HepG2 (cell line): ENCODE data around the gene RAPGEFL1. TPM values are rescaled to one million over a fixed set of nuclear protein-coding genes. Genes with fewer than 3 reads are reported as not detected.

Experiments
- AHDC1 ChIP-seq: sonication (generic); formaldehyde crosslinking; IDR thresholded peaks from 2 replicates; pipeline ENCODE4 v1.5.1; 2020; ENCODE audit warnings: mild to moderate bottlenecking, missing genetic modification reagents, borderline replicate concordance
- CTCF ChIP-seq: sonication (generic); formaldehyde crosslinking; IDR thresholded peaks from 2 replicates; pipeline ENCODE4 v1.5.0; 2020; ENCODE audit warnings: mild to moderate bottlenecking, missing genetic modification reagents, moderate library complexity
- FOXC1 ChIP-seq: sonication (generic); formaldehyde crosslinking; IDR thresholded peaks from 2 replicates; pipeline ENCODE4 v1.8.0; 2022; ENCODE audit warnings: mild to moderate bottlenecking, missing genetic modification reagents, borderline replicate concordance
- NFRKB ChIP-seq: fragments of 450-650 bp; IDR thresholded peaks from 2 replicates; pipeline ENCODE4 v1.6.1; 2017
- PBX2 ChIP-seq: IDR thresholded peaks from 2 replicates; pipeline ENCODE4 v1.6.1; 2016; ENCODE audit warnings: control low read depth
- SIN3A ChIP-seq: IDR thresholded peaks from 2 replicates; pipeline ENCODE4 v1.6.1; 2011; ENCODE audit warnings: low read depth, mild to moderate bottlenecking, control low read depth, low read length, borderline replicate concordance
- SMAD3 ChIP-seq: sonication (generic); formaldehyde crosslinking; IDR thresholded peaks from 2 replicates; pipeline ENCODE4 v1.4.0; 2020; ENCODE audit warnings: missing genetic modification reagents
- SNRNP70 ChIP-seq: fragments of 200-400 bp; formaldehyde crosslinking; IDR thresholded peaks from 2 replicates; pipeline ENCODE4 v1.6.1; 2017; ENCODE audit warnings: mild to moderate bottlenecking, low read depth, low read length, moderate library complexity
- TERF1 ChIP-seq: sonication (generic); formaldehyde crosslinking; IDR thresholded peaks from 2 replicates; pipeline ENCODE4 v1.8.0; 2022; ENCODE audit warnings: mild to moderate bottlenecking, missing genetic modification reagents, moderate library complexity
- TFE3 ChIP-seq: IDR thresholded peaks from 2 replicates; pipeline ENCODE4 v1.6.1; 2016
- ZMYM4 ChIP-seq: sonication (generic); formaldehyde crosslinking; IDR thresholded peaks from 2 replicates; pipeline ENCODE4 v1.8.1; 2023; ENCODE audit warnings: mild to moderate bottlenecking, missing genetic modification reagents
- ZNF570 ChIP-seq: sonication (generic); formaldehyde crosslinking; IDR thresholded peaks from 2 replicates; pipeline ENCODE4 v1.4.0; 2020; ENCODE audit warnings: mild to moderate bottlenecking, missing genetic modification reagents, borderline replicate concordance
- ZNF724P ChIP-seq: sonication (generic); formaldehyde crosslinking; IDR thresholded peaks from 2 replicates; pipeline ENCODE4 v1.8.0; 2022; ENCODE audit warnings: missing genetic modification reagents, borderline replicate concordance
- ZNF766 ChIP-seq: sonication (generic); formaldehyde crosslinking; IDR thresholded peaks from 2 replicates; pipeline ENCODE4 v1.5.0; 2020; ENCODE audit warnings: missing genetic modification reagents, borderline replicate concordance
- ZNF839 ChIP-seq: sonication (generic); formaldehyde crosslinking; IDR thresholded peaks from 2 replicates; pipeline ENCODE4 v1.4.0; 2020; ENCODE audit warnings: missing genetic modification reagents, mild to moderate bottlenecking, borderline replicate concordance
- polyA plus RNA-seq, 8 experiments: library from polyadenylated mRNA; depleted of rRNA in 3 of 8; stranded (reverse) in 7 of 8; unstranded in 1 of 8; fragments of >200 nt; fragmentation: Illumina TruSeq in 4 of 8; extraction: Trizol in 4 of 8; gene quantifications; 2 replicates each; pipeline versions ENCODE4 v1.2.1 to v1.2.3, GENCODE V29; 2011 to 2016; ENCODE audit warnings: low read depth in 4 of 8, missing spikeins in 1 of 8, mixed read lengths in 1 of 8; ENCODE audit not compliant: insufficient read depth in 1 of 8
- total RNA-seq, 5 experiments: library from RNA; depleted of rRNA; stranded (reverse); fragments of >200 nt; fragmentation: Illumina TruSeq; extraction: Trizol; gene quantifications; 2 replicates each; pipeline ENCODE4 v1.2.3, GENCODE V29; 2016; ENCODE audit warnings: low read depth in 1 of 5

The RAPGEFL1 gene
- total and polyA plus RNA-seq, 2 of the 13 experiments (the other 11 are each of a cell fraction or from before 2014, with no cell fraction given), result 4.5 to 7.8 TPM

- no peak for TF ChIP-seq TFE3 (CRISPR knock-in tag)
- peak; percentile 61; the same call in 1 of the 2 replicates for TF ChIP-seq AHDC1 (CRISPR knock-in tag)
- TF ChIP-seq PBX2 (CRISPR knock-in tag), result no peak
- TF ChIP-seq SIN3A, result 0 out of 2 replicates have a peak, but pooled peaks have one; percentile 33
- TF ChIP-seq FOXC1 (CRISPR knock-in tag), result peak; percentile 42; the same call in 1 of the 2 replicates
- TF ChIP-seq ZNF724P (CRISPR knock-in tag), result 0 out of 2 replicates have a peak, but pooled peaks have one; percentile 67
- no peak for TF ChIP-seq ZNF839 (CRISPR knock-in tag)
- 0 out of 2 replicates have a peak, but pooled peaks have one; percentile 46 for TF ChIP-seq SMAD3 (CRISPR knock-in tag)
- TF ChIP-seq NFRKB, result no peak
- TF ChIP-seq ZNF766 (CRISPR knock-in tag), result no peak; the same call in 1 of the 2 replicates
- TF ChIP-seq ZMYM4 (CRISPR knock-in tag), result peak; percentile 63; the same call in 1 of the 2 replicates
- TF ChIP-seq TERF1, result no peak
- no peak for TF ChIP-seq SNRNP70
- peak; percentile 96 for TF ChIP-seq CTCF (CRISPR knock-in tag)
- no peak for TF ChIP-seq ZNF570 (CRISPR knock-in tag)
Measured at GRCh38 chr17:40191237-40192208, 14.3 kb downstream of the RAPGEFL1 start (continued).
